ENCODE data around the gene OXA1L. TPM values are rescaled to one million over a fixed set of nuclear protein-coding genes. Genes with fewer than 3 reads are reported as not detected.
"Not testable (repeated sequence)": the region's sequence is repeated elsewhere in the genome, so short reads cannot be mapped to it uniquely, and the experiment has no call there.

OXA1L gene
- total RNA-seq, 1 experiment from 2014 or later = 110 TPM

DNA sequence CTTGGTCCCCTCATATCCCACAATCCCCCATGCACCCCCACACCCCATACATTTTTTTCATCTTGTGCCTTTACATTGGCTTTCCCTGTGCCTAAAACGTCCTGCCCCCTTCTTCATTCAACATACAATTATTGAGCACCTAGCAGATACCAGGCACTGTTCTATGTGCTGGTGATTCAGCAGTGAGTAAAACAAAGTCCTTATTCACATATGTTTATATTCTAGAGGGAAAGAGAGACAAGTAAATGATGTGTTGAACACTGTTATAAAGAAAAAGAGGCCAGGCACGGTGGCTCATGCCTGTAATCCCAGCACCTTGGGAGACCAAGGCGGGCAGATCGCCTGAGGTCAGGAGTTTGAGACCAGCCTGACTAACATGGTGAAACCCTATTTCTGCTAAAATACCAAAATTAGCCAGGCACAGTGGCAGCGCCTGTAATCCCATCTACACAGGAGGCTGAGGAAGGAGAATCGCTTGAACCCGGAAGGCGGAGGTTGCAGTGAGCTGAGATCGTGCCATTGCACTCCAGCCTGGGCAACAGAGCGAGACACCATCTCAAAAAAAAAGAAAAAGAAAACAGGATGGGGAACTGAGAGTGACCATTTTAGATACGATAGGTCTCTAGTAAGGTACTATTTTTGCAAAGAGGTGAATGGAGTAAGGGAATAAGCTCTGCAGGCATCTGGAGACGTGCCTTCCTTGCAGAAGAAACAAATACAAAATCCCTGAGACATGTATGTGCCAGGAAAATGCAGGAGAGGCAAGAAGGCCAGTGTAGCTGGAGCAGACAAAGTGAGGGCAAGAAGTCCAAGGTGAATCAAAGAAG lies 36.6 kb downstream of the OXA1L start:
- Histone ChIP-seq H3K4me1 (peaks cover 67% of the 10 kb centered on the region), H3K4me3 (ENCODE audit: low read depth, low read length) (no peak overlapping the region), H3K36me3 (ENCODE audit: control insufficient read depth, insufficient read depth, low read length) (no peaks in the 10 kb centered on the region; the same call in 1 of the 2 replicates), H3K27me3 (replicated peaks; ENCODE audit: control insufficient read depth, insufficient read depth, low read length) (no peaks in the 10 kb centered on the region), H3K9me3 (no peaks in the 10 kb centered on the region)
- H3K36me3 Mint-ChIP-seq (ENCODE audit: insufficient read depth, unreplicated experiment) = peaks cover 94% of the 10 kb centered on the region
- H3K4me3 Mint-ChIP-seq (ENCODE audit: unreplicated experiment) = no peak overlapping the region
- POLR2A ChIA-PET = no interaction called here
- H3K27ac Mint-ChIP-seq (ENCODE audit: unreplicated experiment) = peak overlapping the region; percentile 62
- peaks cover 73% of the 10 kb centered on the region for H3K4me1 Mint-ChIP-seq (ENCODE audit: low read depth, unreplicated experiment)
- H3K27me3 Mint-ChIP-seq (ENCODE audit: insufficient read depth, unreplicated experiment) = no peaks in the 10 kb centered on the region
- TF ChIP-seq, protein P1, sequence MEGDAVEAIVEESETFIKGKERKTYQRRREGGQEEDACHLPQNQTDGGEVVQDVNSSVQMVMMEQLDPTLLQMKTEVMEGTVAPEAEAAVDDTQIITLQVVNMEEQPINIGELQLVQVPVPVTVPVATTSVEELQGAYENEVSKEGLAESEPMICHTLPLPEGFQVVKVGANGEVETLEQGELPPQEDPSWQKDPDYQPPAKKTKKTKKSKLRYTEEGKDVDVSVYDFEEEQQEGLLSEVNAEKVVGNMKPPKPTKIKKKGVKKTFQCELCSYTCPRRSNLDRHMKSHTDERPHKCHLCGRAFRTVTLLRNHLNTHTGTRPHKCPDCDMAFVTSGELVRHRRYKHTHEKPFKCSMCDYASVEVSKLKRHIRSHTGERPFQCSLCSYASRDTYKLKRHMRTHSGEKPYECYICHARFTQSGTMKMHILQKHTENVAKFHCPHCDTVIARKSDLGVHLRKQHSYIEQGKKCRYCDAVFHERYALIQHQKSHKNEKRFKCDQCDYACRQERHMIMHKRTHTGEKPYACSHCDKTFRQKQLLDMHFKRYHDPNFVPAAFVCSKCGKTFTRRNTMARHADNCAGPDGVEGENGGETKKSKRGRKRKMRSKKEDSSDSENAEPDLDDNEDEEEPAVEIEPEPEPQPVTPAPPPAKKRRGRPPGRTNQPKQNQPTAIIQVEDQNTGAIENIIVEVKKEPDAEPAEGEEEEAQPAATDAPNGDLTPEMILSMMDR (IDR thresholded peaks at IDR 0.05; ENCODE audit: insufficient read depth in 1 of 2, low read depth in 1 of 2, low read length in 1 of 2, severe bottlenecking in 1 of 2, unreplicated experiment in 1 of 2) = no peak
- intact Hi-C loops (cut with micrococcal nuclease; ENCODE audit: unreplicated experiment) = no loop called here
- BruUV-seq (replicated peaks) = no TSS peak
- no peaks in the 10 kb centered on the region for H3K9me3 Mint-ChIP-seq (ENCODE audit: unreplicated experiment)
- CTCF ChIA-PET = no interaction called here
- DNase-seq = no peak

DNA sequence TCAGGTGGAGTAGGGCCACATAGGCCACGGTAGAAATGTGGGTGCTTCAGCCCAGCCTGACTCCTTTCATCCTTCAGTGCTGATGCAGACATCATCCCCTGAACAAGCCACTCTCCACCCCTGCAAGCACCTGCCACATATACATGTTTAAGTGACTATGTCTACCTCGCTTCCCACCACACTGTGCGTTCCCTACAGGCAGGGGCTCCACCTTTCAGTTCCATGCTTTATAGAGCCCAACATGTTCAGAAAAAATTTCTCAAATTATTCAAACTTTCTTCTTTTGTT lies 37.1 kb downstream of the OXA1L start:
- ChIA-PET CTCF (no interaction called here), POLR2A (no interaction called here)
- H3K4me3 Mint-ChIP-seq (ENCODE audit: unreplicated experiment) = no peak overlapping the region
- no peak for DNase-seq
- no peaks in the 10 kb centered on the region for H3K27me3 Mint-ChIP-seq (ENCODE audit: insufficient read depth, unreplicated experiment)
- H3K4me1 ChIP-seq = peaks cover 67% of the 10 kb centered on the region
- H3K9me3 Mint-ChIP-seq (ENCODE audit: unreplicated experiment) = no peaks in the 10 kb centered on the region
- no peak overlapping the region for H3K4me3 ChIP-seq (ENCODE audit: low read depth, low read length)
- H3K27me3 ChIP-seq (replicated peaks; ENCODE audit: control insufficient read depth, insufficient read depth, low read length) = no peaks in the 10 kb centered on the region
- intact Hi-C loops (cut with micrococcal nuclease; ENCODE audit: unreplicated experiment) = no loop called here
- H3K36me3 Mint-ChIP-seq (ENCODE audit: insufficient read depth, unreplicated experiment) = peaks cover 94% of the 10 kb centered on the region
- H3K27ac Mint-ChIP-seq (ENCODE audit: unreplicated experiment) = peak overlapping the region; percentile 62
- H3K9me3 ChIP-seq = no peaks in the 10 kb centered on the region
- TF ChIP-seq, protein P1 (IDR thresholded peaks at IDR 0.05; ENCODE audit: insufficient read depth in 1 of 2, low read depth in 1 of 2, low read length in 1 of 2, severe bottlenecking in 1 of 2, unreplicated experiment in 1 of 2) = no peak
- no peaks in the 10 kb centered on the region; the same call in 1 of the 2 replicates for H3K36me3 ChIP-seq (ENCODE audit: control insufficient read depth, insufficient read depth, low read length)
- no TSS peak for BruUV-seq (replicated peaks)
- H3K4me1 Mint-ChIP-seq (ENCODE audit: low read depth, unreplicated experiment) = peaks cover 73% of the 10 kb centered on the region

DNA sequence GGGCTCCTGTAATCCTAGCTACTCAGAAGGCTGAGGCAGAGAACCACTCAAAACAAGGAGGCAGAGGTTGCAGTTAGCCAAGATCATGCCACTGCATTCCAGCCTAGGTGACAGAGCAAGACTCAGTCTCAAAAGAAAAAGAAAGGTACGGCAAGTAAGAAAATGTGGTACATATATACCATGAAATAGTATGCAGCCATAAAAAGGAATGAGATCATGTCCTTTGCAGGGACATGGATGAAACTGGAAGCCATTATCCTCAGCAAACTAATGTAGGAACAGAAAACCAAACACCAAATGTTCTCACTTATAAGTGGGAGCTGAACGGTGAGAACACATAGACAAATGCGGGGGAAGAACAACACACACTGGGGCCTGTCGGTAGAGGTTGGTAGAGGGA lies 38.7 kb downstream of the OXA1L start:
- H3K9me3 ChIP-seq; BruUV-seq (replicated peaks); CTCF ChIA-PET; H3K9me3 Mint-ChIP-seq (ENCODE audit: unreplicated experiment); DNase-seq; H3K36me3 ChIP-seq (ENCODE audit: control insufficient read depth, insufficient read depth, low read length); H3K27me3 Mint-ChIP-seq (ENCODE audit: insufficient read depth, unreplicated experiment); H3K27me3 ChIP-seq (replicated peaks; ENCODE audit: control insufficient read depth, insufficient read depth, low read length); H3K4me3 ChIP-seq (ENCODE audit: low read depth, low read length): not testable (repeated sequence)
- Mint-ChIP-seq H3K36me3 (ENCODE audit: insufficient read depth, unreplicated experiment) (peaks cover 99% of the 10 kb centered on the region), H3K27ac (ENCODE audit: unreplicated experiment) (peak overlapping the region; percentile 90), H3K4me1 (ENCODE audit: low read depth, unreplicated experiment) (peaks cover 61% of the 10 kb centered on the region), H3K4me3 (ENCODE audit: unreplicated experiment) (peak overlapping the region; percentile 34)
- peaks cover 67% of the 10 kb centered on the region for H3K4me1 ChIP-seq
- intact Hi-C loops (cut with micrococcal nuclease; ENCODE audit: unreplicated experiment) = loop anchor here (5.0 kb wide), 1 partner anchor 233 kb away; no protein-coding TSS in a partner anchor
- POLR2A ChIA-PET = interaction anchor here (0.6 kb wide), 1 partner anchor 10 kb away, joined by 7 read pairs; no protein-coding TSS in a partner anchor
